HG02973 (cell line): ENCODE measurements around the gene USP17L12.
"Not testable (repeated sequence)": the region's sequence is repeated elsewhere in the genome, so short reads cannot be mapped to it uniquely, and the experiment has no call there.

ENCODE experiments used
- ATAC-seq: cut with Tn5 transposase; IDR thresholded peaks from one replicate; pipeline ENCODE4 v1.9.1; 2021; ENCODE audit warnings: moderate library complexity; ENCODE audit not compliant: unreplicated experiment

USP17L12 gene, protein sequence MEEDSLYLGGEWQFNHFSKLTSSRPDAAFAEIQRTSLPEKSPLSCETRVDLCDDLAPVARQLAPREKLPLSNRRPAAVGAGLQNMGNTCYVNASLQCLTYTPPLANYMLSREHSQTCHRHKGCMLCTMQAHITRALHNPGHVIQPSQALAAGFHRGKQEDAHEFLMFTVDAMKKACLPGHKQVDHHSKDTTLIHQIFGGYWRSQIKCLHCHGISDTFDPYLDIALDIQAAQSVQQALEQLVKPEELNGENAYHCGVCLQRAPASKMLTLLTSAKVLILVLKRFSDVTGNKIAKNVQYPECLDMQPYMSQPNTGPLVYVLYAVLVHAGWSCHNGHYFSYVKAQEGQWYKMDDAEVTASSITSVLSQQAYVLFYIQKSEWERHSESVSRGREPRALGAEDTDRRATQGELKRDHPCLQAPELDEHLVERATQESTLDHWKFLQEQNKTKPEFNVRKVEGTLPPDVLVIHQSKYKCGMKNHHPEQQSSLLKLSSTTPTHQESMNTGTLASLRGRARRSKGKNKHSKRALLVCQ

DNA sequence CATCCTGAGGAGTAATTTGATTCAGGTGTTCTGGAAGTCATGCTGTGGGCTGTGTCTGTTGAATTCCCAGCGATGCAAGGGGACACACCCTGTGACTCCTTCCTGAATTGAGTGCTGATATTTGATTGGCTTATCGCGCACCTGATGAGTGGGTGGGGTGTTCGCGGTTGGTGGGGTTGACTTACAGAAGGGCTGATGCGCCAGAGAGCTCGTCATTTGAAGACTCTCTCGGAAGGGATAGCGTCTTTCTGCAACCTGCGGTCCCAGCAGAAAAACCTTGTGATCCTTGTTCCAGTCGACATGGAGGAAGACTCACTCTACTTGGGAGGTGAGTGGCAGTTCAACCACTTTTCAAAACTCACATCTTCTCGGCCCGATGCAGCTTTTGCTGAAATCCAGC is at the start of gene USP17L12:
USP17L12 (plus strand) TSS at position 301 of the 400 bp plus-strand sequence; CDS start at position 301, 0 bp downstream.
- ATAC-seq: not testable (repeated sequence)

DNA sequence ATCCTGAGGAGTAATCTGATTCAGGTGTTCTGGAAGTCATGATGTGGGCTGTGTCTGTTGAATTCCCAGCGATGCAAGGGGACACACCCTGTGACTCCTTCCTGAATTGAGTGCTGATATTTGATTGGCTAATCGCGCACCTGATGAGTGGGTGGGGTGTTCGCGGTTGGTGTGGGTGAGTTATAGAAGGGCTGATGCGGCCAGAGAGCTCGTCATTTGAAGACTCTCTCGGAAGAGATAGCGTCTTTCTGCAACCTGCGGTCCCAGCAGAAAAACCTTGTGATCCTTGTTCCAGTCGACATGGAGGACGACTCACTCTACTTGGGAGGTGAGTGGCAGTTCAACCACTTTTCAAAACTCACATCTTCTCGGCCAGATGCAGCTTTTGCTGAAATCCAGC is 9.6 kb upstream of the USP17L12 start, which contains the start of gene USP17L10:
USP17L10 (plus strand) TSS at position 301 of the 400 bp plus-strand sequence; CDS start at position 301, 0 bp downstream.
- ATAC-seq: not testable (repeated sequence)

DNA sequence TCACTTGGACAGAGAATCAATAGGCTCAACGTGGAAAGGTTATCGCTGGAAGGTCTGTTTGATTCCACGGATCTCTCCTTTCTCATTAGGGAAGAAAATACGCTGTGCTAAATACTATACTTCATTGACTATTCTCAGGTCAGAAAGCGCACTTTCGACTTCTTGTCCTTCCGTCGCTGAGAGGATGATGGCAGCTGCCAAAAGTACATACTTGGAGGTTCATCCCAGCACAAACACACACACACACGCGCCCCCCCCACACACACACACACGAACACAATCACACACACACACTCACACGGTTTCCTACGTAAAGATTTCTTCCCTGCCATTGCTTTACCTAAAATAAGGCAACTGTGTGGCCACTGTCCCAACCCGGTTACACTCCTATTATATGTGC is 5.3 kb upstream of the USP17L12 start:
- ATAC-seq: not testable (repeated sequence)

DNA sequence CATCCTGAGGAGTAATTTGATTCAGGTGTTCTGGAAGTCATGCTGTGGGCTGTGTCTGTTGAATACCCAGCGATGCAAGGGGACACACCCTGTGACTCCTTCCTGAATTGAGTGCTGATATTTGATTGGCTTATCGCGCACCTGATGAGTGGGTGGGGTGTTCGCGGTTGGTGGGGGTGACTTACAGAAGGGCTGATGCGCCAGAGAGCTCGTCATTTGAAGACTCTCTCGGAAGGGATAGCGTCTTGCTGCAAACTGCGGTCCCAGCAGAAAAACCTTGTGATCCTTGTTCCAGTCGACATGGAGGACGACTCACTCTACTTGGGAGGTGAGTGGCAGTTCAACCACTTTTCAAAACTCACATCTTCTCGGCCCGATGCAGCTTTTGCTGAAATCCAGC is 4.8 kb upstream of the USP17L12 start, which contains the start of gene USP17L11:
USP17L11 (plus strand) TSS at position 301 of the 400 bp plus-strand sequence; CDS start at position 301, 0 bp downstream.
- not testable (repeated sequence) for ATAC-seq

DNA sequence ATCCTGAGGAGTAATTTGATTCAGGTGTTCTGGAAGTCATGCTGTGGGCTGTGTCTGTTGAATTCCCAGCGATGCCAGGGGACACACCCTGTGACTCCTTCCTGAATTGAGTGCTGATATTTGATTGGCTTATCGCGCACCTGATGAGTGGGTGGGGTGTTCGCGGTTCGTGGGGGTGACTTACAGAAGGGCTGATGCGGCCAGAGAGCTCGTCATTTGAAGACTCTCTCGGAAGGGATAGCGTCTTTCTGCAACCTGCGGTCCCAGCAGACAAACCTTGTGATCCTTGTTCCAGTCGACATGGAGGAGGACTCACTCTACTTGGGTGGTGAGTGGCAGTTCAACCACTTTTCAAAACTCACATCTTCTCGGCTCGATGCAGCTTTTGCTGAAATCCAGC is 4.6 kb downstream of the USP17L12 start, which contains the start of gene USP17L13:
USP17L13 (plus strand) TSS at position 301 of the 400 bp plus-strand sequence; CDS start at position 301, 0 bp downstream.
- not testable (repeated sequence) for ATAC-seq

DNA sequence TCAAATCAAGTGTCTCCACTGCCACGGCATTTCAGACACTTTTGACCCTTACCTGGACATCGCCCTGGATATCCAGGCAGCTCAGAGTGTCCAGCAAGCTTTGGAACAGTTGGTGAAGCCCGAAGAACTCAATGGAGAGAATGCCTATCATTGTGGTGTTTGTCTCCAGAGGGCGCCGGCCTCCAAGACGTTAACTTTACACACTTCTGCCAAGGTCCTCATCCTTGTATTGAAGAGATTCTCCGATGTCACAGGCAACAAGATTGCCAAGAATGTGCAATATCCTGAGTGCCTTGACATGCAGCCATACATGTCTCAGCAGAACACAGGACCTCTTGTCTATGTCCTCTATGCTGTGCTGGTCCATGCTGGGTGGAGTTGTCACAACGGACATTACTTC is 10.3 kb downstream of the USP17L12 start:
- ATAC-seq: not testable (repeated sequence)

DNA sequence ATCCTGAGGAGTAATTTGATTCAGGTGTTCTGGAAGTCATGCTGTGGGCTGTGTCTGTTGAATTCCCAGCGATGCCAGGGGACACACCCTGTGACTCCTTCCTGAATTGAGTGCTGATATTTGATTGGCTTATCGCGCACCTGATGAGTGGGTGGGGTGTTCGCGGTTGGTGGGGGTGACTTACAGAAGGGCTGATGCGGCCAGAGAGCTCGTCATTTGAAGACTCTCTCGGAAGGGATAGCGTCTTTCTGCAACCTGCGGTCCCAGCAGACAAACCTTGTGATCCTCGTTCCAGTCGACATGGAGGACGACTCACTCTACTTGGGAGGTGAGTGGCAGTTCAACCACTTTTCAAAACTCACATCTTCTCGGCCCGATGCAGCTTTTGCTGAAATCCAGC is 14.1 kb downstream of the USP17L12 start, which contains the start of gene USP17L15:
USP17L15 (plus strand) TSS at position 301 of the 400 bp plus-strand sequence; CDS start at position 301, 0 bp downstream.
- ATAC-seq: not testable (repeated sequence)

DNA sequence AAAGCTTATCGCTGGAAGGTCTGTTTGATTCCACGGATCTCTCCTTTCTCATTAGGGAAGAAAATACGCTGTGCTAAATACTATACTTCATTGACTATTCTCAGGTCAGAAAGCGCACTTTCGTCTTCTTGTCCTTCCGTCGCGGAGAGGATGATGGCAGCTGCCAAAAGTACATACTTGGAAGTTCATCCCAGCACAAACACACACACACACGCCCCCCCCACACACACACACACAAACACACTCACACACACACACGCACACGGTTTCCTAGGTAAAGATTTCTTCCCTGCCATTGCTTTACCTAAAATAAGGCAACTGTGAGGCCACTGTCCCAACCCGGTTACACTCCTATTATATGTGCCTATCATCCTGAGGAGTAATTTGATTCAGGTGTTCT is 18.5 kb downstream of the USP17L12 start:
- ATAC-seq: not testable (repeated sequence)

DNA sequence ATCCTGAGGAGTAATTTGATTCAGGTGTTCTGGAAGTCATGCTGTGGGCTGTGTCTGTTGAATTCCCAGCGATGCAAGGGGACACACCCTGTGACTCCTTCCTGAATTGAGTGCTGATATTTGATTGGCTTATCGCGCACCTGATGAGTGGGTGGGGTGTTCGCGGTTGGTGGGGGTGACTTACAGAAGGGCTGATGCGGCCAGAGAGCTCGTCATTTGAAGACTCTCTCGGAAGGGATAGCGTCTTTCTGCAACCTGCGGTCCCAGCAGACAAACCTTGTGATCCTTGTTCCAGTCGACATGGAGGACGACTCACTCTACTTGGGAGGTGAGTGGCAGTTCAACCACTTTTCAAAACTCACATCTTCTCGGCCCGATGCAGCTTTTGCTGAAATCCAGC is 23.6 kb downstream of the USP17L12 start, which contains the start of gene USP17L17:
USP17L17 (plus strand) TSS at position 301 of the 400 bp plus-strand sequence; CDS start at position 301, 0 bp downstream.
- not testable (repeated sequence) for ATAC-seq

DNA sequence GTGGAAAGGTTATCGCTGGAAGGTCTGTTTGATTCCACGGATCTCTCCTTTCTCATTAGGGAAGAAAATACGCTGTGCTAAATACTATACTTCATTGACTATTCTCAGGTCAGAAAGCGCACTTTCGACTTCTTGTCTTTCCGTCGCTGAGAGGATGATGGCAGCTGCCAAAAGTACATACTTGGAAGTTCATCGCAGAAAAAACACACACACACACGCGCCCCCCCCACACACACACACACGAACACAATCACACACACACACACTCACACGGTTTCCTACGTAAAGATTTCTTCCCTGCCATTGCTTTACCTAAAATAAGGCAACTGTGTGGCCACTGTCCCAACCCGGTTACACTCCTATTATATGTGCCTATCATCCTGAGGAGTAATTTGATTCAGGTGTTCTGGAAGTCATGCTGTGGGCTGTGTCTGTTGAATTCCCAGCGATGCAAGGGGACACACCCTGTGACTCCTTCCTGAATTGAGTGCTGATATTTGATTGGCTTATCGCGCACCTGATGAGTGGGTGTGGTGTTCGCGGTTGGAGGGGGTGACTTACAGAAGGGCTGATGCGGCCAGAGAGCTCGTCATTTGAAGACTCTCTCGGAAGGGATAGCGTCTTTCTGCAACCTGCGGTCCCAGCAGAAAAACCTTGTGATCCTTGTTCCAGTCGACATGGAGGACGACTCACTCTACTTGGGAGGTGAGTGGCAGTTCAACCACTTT is 28.2 kb downstream of the USP17L12 start, which contains the start of gene USP17L18:
USP17L18 (plus strand) TSS at position 678 of the 728 bp plus-strand sequence; CDS start at position 678, 0 bp downstream.
- ATAC-seq: not testable (repeated sequence)

DNA sequence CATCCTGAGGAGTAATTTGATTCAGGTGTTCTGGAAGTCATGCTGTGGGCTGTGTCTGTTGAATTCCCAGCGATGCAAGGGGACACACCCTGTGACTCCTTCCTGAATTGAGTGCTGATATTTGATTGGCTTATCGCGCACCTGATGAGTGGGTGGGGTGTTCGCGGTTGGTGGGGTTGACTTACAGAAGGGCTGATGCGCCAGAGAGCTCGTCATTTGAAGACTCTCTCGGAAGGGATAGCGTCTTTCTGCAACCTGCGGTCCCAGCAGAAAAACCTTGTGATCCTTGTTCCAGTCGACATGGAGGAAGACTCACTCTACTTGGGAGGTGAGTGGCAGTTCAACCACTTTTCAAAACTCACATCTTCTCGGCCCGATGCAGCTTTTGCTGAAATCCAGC is 33.1 kb downstream of the USP17L12 start, which contains the start of gene USP17L19:
USP17L19 (plus strand) TSS at position 301 of the 400 bp plus-strand sequence; CDS start at position 301, 0 bp downstream.
- not testable (repeated sequence) for ATAC-seq

DNA sequence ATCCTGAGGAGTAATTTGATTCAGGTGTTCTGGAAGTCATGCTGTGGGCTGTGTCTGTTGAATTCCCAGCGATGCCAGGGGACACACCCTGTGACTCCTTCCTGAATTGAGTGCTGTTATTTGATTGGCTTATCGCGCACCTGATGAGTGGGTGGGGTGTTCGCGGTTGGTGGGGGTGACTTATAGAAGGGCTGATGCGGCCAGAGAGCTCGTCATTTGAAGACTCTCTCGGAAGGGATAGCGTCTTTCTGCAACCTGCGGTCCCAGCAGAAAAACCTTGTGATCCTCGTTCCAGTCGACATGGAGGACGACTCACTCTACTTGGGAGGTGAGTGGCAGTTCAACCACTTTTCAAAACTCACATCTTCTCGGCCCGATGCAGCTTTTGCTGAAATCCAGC is 37.9 kb downstream of the USP17L12 start, which contains the start of gene USP17L20:
USP17L20 (plus strand) TSS at position 301 of the 400 bp plus-strand sequence; CDS start at position 301, 0 bp downstream.
- ATAC-seq: not testable (repeated sequence)

DNA sequence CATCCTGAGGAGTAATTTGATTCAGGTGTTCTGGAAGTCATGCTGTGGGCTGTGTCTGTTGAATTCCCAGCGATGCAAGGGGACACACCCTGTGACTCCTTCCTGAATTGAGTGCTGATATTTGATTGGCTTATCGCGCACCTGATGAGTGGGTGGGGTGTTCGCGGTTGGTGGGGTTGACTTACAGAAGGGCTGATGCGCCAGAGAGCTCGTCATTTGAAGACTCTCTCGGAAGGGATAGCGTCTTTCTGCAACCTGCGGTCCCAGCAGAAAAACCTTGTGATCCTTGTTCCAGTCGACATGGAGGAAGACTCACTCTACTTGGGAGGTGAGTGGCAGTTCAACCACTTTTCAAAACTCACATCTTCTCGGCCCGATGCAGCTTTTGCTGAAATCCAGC is 42.6 kb downstream of the USP17L12 start, which contains the start of gene USP17L21:
USP17L21 (plus strand) TSS at position 301 of the 400 bp plus-strand sequence; CDS start at position 301, 0 bp downstream.
- ATAC-seq: not testable (repeated sequence)

DNA sequence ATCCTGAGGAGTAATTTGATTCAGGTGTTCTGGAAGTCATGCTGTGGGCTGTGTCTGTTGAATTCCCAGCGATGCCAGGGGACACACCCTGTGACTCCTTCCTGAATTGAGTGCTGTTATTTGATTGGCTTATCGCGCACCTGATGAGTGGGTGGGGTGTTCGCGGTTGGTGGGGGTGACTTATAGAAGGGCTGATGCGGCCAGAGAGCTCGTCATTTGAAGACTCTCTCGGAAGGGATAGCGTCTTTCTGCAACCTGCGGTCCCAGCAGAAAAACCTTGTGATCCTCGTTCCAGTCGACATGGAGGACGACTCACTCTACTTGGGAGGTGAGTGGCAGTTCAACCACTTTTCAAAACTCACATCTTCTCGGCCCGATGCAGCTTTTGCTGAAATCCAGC is 47.4 kb downstream of the USP17L12 start, which contains the start of gene USP17L22:
USP17L22 (plus strand) TSS at position 301 of the 400 bp plus-strand sequence; CDS start at position 301, 0 bp downstream.
- not testable (repeated sequence) for ATAC-seq
